GM21515 (cell line): Measurements from ENCODE around the gene NCK2.

ENCODE experiments used
- ATAC-seq: cut with Tn5 transposase; IDR thresholded peaks from one replicate; pipeline ENCODE4 v1.9.1; 2021; ENCODE audit not compliant: unreplicated experiment

Gene NCK2

DNA sequence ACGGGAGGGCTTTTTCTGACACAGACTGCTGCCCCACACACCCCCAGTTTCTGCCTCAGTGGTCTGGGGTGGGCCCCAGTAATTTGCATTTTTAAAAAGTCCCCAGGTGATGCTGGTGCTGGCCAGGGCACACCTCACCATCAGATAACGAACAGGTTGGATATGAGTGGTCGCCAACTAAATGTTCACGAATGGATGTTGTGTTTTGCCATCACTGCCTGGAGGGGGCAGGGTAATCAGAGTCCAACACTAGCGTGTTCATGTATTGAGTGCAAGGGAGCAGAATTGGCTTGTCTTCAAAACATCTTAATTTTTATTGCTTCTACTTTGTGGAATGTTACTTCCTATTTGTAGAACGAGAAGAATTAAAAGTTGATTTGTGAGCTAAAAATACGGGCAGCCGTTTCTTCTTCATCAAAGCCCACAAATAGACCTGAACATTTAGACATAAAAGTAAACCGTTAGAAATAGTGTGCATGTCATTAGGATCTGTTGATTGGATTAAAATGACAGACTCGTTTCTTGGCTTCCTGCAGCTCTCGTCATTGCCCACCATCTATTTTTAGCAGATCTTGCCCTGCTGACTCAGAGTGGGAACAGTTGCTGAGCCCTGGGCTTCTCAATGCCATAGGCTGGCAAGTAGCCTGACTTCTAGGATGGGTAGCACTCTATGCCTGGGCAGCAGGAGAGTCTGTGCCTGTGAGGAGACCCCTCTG lies 45.2 kb downstream of the NCK2 start:
- ATAC-seq, result no peak

DNA sequence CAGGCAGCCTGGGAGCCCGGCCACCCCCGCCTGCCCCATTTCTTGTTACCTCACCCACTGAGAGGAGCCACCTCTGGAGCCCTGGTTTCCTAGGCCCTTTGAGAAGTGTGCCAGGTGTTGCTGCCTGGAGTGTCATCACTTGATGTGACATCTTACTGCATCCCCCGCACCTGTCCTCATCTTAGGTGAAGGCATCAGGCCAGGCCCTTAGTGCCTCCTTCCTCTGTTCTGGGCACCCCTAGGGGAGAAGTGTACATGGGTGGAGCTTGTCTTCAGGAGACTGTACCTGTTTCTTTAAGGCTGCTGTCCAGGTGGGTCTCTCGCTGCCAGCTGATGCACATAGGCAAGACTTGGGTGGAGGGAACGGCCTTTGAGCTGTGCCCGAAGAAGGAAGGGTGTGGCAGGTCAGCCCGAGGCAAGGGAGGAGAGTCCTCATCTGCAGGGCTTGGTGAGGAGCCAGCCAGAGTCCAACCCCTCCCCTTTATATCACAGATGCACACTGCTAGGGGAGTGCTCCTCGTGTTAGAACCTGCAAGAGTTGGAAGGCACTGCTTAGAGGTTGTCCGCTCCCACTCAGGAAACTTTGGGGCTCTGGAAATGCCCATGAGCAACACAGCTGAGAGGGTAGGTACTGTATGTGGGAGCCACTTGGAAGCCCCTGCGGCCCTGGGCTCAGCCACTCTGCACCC lies 45.9 kb downstream of the NCK2 start:
- no peak for ATAC-seq

DNA sequence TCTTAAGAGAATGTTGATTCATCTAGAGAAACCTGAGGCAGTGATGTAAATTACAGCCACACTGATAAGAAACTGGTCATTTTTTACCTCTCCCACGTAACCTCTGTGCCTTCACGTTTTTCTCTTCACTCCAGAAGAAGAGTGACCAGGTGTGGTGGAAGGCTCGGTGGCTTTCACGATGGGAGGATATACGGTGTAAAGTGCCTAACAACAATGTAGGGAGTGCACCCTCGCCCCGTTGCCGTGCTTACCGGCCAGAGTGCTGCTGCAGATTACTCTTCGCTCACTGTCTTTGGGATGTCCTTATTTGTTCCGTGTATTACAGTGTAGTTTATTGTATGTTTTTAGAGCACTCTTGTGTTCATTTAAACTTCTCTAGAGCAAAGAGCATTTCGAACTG lies 46.5 kb downstream of the NCK2 start:
- no peak for ATAC-seq

DNA sequence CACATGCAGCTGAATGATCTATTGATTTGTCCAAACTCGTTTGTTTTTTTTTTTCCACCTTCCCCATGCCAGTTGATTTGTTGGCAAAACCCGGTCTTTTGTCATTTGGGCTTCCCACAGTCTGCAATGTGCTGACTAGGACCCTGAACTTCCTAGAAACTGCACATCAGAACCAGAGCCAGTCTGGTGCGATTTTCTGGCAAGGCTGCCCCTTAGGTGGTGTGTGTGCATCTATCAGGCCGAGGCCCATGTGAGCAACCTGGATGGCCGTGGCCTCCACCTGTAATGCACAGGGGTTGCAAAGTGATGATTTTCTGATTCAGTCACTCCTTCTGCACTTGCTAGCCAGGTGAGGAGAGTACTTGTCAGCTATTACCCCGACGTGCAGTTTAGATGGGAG lies 47.8 kb downstream of the NCK2 start:
- no peak for ATAC-seq

DNA sequence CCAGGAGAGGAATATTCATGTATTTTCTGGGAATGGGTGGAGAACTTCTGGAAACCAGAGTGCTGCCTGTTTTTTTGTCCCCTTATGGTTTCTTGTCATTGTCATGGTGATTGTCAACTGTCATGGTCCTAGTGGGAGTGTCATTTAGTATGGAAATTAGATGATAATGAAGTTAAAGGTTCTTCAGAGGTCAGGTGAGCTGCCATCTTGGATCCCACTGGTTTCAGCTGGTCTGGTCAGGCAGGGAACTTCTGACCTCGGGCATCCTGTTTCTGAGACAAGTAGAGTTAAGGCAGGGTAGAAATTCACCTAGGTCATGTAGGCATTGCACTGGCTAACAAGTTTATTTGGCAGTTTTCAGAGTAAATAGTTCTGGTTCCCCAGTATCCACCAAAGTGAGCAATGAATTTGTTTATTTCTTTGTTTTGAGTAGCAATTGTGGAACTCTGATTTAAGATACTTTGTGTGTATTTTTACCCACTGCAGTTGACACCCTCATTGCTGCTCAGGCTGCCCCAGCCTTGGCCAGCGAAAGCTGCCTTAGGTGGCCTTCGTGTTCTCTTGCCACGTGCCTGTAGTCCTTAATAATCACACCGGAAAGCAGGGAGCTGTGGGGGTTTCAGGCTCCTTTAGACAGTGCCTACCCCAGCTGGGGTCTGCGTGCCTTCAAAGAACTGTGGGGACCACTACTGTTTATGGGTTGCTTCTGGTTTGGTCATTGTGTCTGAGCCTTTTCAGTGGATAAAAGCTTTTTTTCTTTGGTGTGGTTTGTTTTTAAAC lies 48.7 kb downstream of the NCK2 start:
- ATAC-seq, result no peak

DNA sequence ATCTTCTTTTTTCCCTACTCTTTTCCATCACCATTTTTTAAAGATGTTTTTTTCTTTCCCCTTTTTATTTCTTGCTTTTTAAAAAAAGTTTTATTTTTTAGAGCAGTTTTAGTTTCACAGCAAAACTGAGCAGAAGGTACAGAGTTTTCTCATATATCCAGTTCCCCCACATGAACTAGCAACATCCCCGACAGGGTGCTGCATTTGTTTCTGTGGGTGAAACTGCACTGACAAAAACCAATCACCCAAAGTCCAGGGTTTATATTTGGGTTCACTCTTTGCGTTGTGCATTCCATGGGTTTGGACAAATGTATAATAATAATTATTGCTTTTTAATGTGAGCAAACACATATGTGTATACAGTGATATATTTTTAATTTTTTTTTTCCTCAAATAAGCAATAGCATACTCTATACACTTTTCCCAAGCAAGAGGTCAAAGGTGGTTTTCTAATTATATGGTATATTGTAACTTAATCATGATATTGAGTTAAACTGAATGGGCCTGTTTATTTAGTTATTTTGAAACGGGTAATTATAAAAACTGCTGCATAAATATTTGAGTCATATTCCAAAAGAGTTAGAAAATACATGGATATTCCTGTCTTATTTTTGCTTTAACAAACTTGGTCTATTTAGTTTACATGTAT lies 50.3 kb downstream of the NCK2 start:
- no peak for ATAC-seq

DNA sequence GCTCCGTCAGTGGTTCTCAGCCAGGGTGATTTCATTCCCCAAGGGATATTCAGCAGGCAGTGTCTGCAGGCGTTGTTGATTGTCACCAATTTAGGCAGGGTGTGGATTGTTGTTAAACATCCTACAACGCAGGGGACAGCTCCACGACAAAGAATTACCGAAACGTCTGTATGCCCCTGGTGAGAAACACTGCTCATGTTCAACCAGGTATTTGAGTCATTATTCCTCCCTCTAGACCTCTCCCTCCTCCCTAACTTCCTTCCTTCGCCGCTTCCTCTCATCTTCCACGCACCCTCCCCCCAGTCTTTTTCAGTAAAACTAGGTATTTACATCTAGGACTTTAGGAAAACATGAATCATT lies 50.8 kb downstream of the NCK2 start:
- ATAC-seq, result no peak

DNA sequence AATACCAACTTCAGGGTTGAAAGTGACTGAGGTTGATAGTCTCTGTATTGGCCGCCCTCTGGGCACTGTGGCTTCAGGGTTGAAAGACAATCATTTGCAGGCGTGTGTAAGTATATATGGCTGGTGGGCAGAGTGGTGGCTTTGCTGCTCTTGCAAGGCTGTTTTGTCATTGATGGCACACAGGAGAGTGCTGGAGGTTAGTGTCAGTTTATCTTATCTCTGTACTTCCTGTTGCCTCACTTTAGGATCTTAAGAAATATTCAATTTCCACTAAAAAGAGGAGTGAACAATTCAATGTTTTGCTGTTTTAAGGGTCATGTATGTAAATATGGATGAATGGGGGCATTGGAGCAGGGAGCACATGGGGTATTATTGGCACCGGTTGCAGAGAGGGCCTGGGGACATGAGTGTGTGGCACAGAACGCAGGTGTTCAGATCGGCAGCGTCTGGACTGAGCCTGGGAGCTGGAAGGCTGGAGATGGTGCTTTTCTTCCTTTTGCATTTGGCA lies 51.5 kb downstream of the NCK2 start:
- ATAC-seq, result no peak

DNA sequence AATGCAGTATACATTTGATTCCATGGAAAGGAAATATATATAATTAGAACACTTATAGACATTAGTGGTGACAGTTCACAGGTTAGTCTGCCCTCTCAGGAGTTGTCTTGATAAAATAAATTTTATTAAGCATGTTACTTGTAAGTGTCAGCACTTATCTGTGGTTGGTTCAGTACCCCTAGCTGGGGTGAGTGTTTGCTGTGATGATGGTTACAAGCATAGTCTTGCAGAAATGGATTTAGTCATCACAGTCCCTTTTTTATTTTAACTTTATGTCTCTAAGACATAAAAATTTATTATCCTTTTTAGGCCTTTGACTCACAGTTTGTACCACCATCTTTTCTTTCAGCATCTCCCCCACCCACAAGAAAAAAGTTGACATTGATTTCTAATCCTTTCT lies 52.1 kb downstream of the NCK2 start:
- no peak for ATAC-seq

DNA sequence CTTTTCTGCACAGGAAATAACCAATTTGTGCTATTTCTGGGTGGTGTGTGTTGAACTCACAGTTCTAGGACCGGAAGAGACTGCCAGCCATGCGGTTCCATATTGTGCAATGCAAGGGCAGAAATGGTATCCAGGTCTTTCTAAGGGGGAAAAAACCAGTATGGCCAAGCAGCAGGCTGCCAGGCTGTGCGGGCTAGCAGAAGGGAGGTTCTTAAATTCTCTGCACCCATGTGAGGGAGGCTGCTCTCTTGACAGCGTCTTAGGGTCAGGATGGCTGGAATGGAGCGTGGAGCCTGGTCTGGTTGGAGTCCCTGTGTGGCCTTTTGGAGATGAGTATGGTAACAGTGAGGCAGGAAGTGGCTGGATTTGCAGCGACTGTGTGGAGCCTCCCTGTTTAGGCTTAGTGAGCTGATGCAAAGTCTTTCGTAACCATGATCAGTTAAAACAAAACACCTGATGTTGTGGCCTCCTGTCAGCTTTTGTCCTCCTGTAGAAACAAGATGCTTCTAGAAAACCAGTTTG lies 52.6 kb downstream of the NCK2 start:
- peak; percentile 42 for ATAC-seq

DNA sequence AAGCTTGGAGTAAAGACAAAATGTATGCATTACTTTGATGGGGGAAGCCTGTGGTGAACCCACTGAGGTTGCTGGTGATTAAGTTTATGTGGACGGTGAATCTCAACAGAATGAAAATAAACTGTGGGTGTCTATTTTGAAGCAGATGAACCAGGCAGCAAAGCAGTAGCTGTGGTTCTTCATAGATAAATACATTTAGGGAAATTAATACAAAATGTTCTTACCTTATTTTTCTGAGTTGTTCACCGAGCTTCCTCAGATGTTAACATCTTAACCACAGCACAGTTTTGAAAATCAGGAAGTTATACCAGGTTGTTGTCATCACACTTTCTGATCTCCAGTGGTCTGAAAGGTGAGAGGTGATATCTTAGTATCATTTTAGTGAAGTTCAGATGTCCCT lies 53.9 kb downstream of the NCK2 start:
- peak; percentile 35 for ATAC-seq

DNA sequence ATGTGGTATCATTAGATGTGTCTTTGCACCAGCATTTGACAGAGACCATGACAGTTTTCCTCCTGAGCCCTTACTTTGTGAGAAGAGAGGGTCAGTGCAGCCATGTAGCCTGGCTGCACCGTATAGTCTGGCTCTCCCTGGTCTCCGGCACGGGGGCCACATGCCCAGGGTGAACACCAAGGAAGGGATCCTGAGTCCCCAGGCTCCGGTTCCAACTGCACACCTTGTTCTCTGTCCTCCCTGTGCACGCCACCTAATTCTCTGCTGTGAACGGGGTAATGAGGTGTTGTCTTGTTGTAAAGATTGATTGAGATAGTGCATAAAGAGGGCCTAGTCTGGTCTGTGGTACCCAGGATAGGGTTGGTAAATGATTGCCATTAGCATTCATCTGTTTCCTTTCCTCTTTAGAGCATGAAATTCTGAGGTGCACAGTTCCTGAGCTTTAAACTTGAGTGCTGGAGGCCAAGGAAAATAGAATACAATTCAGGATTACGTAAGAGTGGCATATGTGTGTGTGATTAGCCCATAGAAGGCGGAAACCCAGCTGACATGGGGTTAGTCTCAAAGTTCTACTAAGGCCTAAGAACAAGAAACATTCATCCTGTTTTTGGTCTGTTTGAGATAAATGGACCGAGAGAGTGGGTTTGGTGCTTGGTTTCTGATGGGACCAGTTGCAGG lies 55.5 kb downstream of the NCK2 start:
- no peak for ATAC-seq

DNA sequence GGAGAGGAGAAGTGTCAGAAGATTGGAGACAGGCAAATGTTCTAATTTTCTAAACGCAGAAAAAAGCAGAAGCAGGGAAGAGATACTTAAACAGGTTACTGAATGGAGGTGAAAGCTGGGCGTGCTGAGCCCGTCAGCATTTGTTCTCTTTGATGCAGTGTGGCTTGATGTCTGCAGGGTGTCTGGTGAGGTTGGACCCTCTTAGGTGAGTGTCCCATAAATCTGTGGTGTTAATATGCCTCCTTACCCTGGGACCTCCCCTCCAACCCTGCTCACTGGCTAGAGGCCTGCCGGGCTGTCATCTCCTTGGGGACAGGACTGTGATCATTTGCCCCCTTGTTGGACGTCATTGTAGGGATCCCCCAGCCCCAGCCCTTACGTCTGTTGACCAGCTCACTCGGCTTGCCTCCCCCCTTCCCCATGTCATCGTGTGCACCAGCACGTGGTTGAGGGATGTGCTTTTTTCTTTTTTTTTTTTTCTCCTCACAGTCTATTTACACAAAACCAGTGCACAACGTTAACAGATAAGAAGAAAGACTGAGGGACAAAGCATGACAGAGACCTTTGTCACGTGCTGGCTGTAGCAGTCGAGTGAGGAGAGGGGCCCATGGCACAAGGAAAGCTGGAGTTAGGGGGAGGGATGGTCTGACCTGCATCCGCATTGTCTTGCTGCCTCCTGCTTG lies 56.4 kb downstream of the NCK2 start:
- ATAC-seq, result no peak

DNA sequence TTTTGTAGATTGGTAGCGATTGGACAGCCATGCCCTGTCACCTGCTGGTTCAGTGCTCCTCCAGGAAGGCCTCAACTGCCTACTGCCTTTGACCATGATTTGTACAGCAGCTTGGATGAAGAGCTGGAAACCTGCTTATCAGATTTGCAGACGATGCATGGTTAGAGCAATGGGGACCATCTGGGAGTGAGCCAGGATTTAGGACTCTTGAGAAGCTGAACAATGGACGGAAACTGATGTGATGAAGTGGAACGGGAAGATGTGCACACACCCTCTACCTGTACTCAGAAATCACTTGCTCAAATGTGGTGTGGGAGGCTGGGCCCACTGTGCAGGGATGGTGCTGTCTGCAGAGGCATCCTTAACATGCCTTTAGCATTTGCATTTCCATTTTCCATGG lies 57.2 kb downstream of the NCK2 start:
- ATAC-seq, result no peak

DNA sequence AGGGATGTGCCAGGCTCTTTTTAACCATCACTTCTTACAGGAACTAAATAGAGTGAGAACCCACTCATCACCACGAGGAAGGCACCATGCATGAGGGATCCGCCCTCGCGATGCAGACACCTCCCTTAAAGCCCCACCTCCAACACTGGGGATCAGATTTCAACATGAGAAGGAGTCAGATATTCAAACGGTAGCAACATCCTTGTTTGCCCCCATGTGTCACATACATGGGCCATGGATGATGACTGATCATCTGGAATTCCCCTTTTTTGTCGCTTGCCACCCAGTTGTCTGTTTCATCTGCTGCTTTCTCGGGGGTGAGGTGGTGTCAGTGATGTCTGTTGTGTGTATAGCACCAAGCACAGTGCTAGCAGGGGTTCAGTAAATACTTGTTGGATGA lies 57.9 kb downstream of the NCK2 start:
- ATAC-seq, result peak; percentile 55

DNA sequence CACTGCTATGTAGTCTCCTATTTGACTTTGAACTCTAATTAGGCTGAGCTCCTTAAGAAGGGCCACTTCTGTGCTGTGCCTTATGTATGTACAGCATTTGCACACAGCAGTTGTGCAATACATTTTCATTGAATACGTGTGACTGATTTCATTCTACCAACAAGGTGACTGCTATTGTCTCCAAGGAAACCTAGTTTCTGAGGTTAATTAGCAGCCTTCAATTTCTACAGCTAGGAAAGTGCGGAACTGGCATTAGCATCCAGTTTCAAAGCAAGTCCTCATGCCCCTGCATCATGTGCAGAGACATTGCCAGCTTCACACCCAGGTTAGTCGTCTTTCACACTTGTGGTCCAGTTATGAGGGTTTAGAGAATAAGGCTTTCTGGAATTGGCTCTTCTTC lies 58.6 kb downstream of the NCK2 start:
- no peak for ATAC-seq

DNA sequence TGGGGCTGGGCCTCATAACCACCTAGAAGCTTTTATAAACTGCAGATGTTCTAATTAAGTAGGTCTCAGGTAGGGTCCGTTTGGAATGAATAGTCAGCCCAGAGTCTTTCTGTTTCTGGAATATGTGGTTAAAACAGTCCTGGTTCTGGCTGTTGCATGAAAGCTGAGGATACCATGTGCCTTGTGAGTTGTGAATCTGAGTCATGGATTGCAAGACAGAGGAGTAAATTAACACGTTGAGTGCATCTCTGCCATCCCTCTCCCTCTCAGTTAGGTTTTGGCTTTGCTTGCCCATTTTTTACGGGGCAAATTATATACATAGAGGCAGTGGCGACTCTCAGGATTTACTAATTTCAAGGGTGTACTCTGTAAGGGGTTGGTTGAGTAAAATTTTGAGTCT lies 59.1 kb downstream of the NCK2 start:
- no peak for ATAC-seq

DNA sequence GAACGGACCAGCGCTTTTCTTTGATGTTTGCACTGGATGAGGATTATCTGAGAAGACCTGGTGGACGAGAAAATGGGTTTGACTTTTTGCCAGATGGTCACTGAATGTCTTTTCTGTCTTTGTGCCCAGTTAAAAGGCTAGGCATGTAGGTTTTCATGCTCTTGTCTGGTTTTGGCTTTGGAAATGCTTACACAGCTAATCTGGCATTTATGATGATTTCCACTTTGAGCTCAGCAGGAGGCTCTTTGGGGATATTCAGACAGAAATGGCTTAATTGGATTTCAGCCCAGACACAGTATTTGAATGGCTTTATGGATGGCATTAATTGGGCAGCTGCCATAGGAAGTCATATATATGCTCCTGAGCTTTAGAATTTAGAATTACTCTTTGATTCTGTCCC lies 59.6 kb downstream of the NCK2 start:
- ATAC-seq, result no peak

DNA sequence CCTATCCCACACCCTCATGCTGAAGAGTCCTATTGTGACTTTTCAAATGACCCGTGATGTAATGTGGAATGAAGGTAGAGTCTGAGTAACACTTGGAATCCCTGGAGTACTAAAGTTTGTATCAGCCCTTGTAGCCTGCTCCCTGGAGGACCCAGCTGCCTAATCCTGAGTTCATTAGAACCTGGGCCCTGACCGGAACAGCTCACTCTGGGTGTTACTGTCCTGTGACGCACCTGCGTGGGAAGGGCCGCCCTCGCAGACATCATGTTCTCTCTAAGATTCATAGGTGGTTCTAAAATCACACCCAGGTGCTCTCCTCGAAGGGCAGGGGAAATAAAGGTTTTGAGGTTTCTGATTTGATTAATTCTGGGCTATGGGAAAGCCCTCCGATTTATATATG lies 62.3 kb downstream of the NCK2 start:
- ATAC-seq, result no peak

DNA sequence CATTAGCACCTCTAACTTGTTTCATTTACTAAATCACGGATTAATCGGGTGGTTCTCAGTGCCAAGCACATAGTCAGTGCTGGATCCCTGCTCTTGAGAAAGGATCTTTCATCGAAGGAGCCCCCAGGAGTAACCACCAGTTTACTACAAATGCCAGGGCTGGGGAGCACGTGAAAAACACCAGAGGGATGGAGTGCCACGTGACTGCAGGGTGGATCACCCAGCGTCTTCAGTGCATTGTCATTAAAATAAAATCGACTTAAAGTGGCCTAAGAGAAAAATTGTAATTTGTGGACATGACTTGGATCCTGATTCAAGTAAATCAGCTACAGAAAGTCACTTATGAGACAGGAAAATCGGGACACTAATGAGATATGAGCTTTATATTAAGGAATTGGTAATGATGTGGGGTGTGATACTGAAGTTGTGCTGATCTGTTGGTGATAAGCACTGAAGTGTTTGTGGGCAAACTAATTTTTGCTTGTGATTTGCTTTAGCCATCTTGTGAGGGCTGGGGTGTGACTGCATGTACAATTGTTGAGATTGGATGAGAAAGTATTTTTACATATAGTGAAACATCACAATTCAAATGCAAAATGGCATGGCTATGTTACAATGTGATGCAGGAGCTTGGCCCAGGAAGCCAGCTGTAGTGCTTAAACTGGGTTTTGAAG lies 63.8 kb downstream of the NCK2 start:
- no peak for ATAC-seq
